Measurements from ENCODE around the gene DCAF5. TPM values are rescaled to one million over a fixed set of nuclear protein-coding genes. Genes with fewer than 3 reads are reported as not detected.

DCAF5 gene
- total RNA-seq, 1 donor from 2014 or later, result 57.3 TPM

DNA sequence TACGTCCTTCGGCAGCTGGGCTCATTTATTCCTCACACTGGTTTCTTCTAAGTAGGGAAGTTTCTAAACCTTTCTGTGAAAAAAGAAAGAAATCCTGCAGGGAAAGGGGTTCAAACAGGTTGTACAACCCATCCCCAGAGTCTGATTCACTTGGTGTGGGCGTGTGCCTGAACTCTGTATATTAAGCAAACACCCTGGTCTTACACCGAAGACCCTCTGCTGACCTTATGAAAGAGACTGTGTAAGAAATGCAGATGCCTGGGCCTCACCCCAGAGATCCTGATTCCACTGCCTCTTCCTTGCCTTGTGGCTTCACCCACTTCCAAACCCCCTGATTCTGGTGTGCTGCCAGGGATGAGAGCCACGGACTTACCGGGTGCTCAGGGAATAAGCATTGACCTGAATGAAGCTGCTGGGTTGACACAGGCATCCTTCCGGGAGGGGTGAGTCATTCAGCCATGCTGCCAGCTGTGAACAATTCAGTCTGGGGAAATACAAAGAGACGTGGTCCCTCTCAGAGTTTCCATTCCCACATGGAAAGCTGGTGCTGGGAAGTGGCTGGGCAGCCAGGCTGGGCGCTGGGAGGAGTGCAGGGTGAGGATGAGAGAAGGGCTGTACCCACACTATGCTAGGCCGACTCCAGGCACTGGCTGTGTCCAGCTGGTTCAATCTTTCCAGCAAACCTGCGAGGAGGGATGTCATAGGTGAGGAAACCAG is 147.3 kb downstream of the DCAF5 start:
- no peaks in the 10 kb centered on the region for H3K27me3 ChIP-seq
- H3K4me3 ChIP-seq, result no peak overlapping the region
- intact Hi-C loops (cut with DNase I), result no loop called here
- TF ChIP-seq, protein P1, sequence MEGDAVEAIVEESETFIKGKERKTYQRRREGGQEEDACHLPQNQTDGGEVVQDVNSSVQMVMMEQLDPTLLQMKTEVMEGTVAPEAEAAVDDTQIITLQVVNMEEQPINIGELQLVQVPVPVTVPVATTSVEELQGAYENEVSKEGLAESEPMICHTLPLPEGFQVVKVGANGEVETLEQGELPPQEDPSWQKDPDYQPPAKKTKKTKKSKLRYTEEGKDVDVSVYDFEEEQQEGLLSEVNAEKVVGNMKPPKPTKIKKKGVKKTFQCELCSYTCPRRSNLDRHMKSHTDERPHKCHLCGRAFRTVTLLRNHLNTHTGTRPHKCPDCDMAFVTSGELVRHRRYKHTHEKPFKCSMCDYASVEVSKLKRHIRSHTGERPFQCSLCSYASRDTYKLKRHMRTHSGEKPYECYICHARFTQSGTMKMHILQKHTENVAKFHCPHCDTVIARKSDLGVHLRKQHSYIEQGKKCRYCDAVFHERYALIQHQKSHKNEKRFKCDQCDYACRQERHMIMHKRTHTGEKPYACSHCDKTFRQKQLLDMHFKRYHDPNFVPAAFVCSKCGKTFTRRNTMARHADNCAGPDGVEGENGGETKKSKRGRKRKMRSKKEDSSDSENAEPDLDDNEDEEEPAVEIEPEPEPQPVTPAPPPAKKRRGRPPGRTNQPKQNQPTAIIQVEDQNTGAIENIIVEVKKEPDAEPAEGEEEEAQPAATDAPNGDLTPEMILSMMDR (IDR thresholded peaks at IDR 0.05), result no peak
- H3K4me1 ChIP-seq, result peaks cover 4% of the 10 kb centered on the region
- no peak overlapping the region for H3K27ac ChIP-seq
- no peaks in the 10 kb centered on the region for H3K36me3 ChIP-seq
- ATAC-seq (peak; percentile 54), DNase-seq (no peak)
- no peaks in the 10 kb centered on the region for H3K9me3 ChIP-seq

GRCh38 chr14:69004731-69005431 is 148.0 kb downstream of the DCAF5 start:
- no peaks in the 10 kb centered on the region for H3K9me3 ChIP-seq
- H3K27me3 ChIP-seq, result no peaks in the 10 kb centered on the region
- no peaks in the 10 kb centered on the region for H3K36me3 ChIP-seq
- intact Hi-C loops (cut with DNase I), result no loop called here
- no peak overlapping the region for H3K27ac ChIP-seq
- TF ChIP-seq, protein P1 (IDR thresholded peaks at IDR 0.05), result no peak
- no peak overlapping the region for H3K4me3 ChIP-seq
- ATAC-seq, result no peak
- H3K4me1 ChIP-seq, result peaks cover 4% of the 10 kb centered on the region
- DNase-seq, result no peak

GRCh38 chr14:69003626-69004025 is 149.3 kb downstream of the DCAF5 start:
- Histone ChIP-seq H3K27ac (no peak overlapping the region), H3K9me3 (no peaks in the 10 kb centered on the region), H3K4me1 (peaks cover 4% of the 10 kb centered on the region), H3K27me3 (no peaks in the 10 kb centered on the region), H3K36me3 (no peaks in the 10 kb centered on the region), H3K4me3 (no peak overlapping the region)
- TF ChIP-seq, protein P1 (IDR thresholded peaks at IDR 0.05), result no peak
- ATAC-seq (no peak), DNase-seq (no peak)
- intact Hi-C loops (cut with DNase I), result no loop called here

- no peaks in the 10 kb centered on the region for H3K9me3 ChIP-seq
- H3K27ac ChIP-seq, result no peak overlapping the region
- intact Hi-C loops (cut with DNase I), result no loop called here
- no peaks in the 10 kb centered on the region for H3K36me3 ChIP-seq
- TF ChIP-seq, protein P1 (IDR thresholded peaks at IDR 0.05), result peak; percentile 37
- no peaks in the 10 kb centered on the region for H3K27me3 ChIP-seq
- H3K4me3 ChIP-seq, result no peak overlapping the region
- DNase-seq (no peak), ATAC-seq (peak; percentile 75)
- H3K4me1 ChIP-seq, result no peaks in the 10 kb centered on the region
Observed at GRCh38 chr14:69002069-69002468, 150.8 kb downstream of the DCAF5 start.

DNA sequence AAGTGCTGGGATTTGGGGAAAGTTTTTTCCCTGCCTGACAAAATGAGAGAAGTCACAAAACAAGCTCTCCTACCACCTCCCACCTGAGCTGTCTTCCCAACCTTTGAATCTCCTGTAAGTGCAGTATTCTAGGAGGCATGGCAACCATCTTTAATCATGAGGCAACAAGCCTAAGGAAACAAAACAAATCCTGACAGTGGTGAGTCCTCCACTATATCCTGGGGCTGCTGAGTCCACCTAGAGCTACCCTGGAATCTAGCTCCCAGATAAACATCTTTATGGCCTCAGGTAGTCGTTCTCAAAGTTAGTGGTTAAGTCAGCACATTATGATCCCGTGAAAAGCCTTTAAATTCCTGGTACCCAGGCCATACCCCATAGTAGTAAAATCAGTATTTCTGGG is 151.5 kb downstream of the DCAF5 start:
- intact Hi-C loops (cut with DNase I), result no loop called here
- ATAC-seq (no peak), DNase-seq (no peak)
- H3K9me3 ChIP-seq, result no peaks in the 10 kb centered on the region
- H3K27ac ChIP-seq, result no peak overlapping the region
- no peaks in the 10 kb centered on the region for H3K36me3 ChIP-seq
- TF ChIP-seq, protein P1 (IDR thresholded peaks at IDR 0.05), result no peak
- H3K27me3 ChIP-seq, result no peaks in the 10 kb centered on the region
- H3K4me3 ChIP-seq, result no peak overlapping the region
- H3K4me1 ChIP-seq, result no peaks in the 10 kb centered on the region

Other genes with a start within 250 kb of the DCAF5 start
- gene ACTN1, start 173.8 kb downstream of the DCAF5 start, total RNA-seq, result 177 TPM
- 25.2 TPM for gene EXD2, start 38.4 kb upstream of the DCAF5 start, total RNA-seq
- gene GALNT16, start 107.0 kb upstream of the DCAF5 start, total RNA-seq, result 3.0 TPM
- gene ERH, start 245.2 kb upstream of the DCAF5 start, total RNA-seq, result 114 TPM
- gene SLC39A9, start 245.6 kb upstream of the DCAF5 start, total RNA-seq, result 55.6 TPM

Measured in upper lobe of right lung (tissue), 1 donor.